Pons (tissue), 1 donor: ENCODE data around the gene TUBB.
"Not testable (repeated sequence)": the region's sequence is repeated elsewhere in the genome, so short reads cannot be mapped to it uniquely, and the experiment has no call there.

Source experiments
- DNase-seq: peaks from one replicate; pipeline ENCODE4 v3.0.0-alpha.2; 2016; ENCODE audit warnings: low spot score

TUBB gene

GRCh38 chr6:30761791-30762429 is 41.8 kb downstream of the TUBB start:
- no peak for DNase-seq

- no peak for DNase-seq
Measured at GRCh38 chr6:30763155-30763617, 43.0 kb downstream of the TUBB start.

DNA sequence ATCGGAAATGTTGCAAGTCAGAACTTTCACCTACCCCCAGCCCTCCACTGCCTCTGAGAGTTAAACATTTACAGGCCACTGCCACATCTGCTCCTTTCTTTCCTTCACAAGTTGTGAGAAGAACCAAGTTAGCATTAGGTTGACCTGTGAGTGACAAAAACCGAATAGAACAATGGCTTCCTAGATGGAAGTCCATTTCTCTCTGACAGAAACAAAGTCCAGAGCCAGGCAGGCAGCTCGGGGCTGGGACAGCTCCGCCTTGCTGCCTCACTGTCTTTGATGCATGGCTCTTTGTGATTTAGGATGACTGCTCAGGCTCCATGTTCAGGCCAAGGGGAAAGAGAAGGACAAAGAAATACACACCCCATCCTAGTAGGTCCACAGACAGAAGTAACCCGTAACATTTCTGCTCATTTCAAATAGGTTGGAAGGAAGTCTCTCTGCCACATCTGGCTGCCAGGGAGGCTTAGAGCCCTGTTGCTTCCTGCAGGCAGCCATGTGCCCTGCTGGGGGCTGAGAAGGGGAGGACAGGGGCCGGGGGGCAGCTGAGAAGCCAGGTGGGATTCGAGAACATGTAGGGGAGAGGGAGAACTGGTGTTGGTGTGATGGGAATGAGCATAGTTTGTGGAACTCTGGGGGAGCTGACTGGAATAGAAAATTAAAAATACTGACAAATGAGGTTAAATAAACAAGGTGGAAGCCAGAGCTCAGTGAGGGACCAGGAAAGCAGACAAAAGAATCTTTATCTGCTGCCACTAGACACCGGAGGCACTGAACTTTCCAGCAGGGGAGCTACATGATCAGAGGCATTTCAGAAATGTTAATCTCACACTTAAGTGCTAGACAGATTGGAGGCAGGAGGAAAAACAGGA is 43.7 kb downstream of the TUBB start:
- DNase-seq, result no peak

DNA sequence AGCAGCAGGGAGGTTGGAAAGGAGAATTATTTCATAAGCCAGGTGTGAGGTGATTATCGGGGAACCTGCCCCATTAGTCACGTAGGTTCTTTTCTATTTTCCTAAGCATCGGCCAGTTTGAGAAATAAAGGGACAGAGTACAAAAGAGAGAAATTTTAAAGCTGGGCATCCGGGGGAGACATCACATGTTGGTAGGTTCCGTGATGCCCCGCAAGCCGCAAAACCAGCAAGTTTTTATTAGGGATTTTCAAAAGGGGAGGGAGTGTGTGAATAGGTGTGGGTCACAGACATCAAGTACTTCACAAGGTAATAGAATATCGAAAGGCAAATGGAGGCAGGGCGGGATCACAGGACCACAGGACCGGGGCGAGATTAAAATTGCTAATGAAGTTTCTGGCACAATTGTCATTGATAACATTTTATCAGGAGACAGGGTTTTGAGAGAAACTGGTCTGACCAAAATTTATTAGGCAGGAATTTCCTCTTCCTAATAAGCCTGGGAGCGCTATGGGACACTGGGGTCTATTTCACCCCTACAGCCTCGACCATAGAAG is 44.4 kb downstream of the TUBB start:
- not testable (repeated sequence) for DNase-seq

GRCh38 chr6:30765495-30765894 is 45.3 kb downstream of the TUBB start:
- DNase-seq, result not testable (repeated sequence)

DNA sequence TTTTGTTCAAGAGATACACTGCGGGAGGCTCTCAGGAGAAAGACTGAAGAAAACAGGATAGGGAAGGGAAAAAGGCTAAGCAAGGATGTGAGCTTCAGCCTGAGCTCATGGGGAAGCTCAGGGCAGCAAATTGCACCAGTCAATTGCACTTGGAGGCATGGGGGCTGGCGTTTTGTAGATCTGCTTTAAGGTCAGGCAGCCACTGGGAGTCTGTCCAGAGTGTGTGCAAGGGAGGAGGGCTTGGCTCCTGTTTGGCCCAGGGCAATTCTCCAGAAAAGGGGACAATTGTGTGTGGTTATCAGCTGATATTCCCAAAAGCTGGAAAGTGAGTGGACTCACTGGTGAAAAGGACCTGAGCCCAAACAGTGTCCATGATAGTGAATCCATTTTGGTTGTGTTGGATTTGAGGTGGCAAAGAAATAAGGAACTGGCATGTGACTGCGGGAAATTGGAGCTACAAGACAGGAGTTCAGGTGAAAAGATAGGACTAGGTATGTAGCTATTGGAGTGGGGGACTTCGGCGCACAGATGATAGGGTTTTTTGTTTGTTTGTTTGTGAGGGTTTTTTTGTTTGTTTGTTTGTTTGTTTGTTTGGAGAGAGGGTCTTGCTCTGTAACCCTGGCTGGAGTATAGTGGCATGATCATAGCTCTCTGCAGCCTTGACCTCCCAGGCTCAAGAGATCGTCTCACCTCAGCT is 46.5 kb downstream of the TUBB start:
- no peak for DNase-seq

- no peak for DNase-seq
Measured at GRCh38 chr6:30767158-30767943, 47.2 kb downstream of the TUBB start.

DNA sequence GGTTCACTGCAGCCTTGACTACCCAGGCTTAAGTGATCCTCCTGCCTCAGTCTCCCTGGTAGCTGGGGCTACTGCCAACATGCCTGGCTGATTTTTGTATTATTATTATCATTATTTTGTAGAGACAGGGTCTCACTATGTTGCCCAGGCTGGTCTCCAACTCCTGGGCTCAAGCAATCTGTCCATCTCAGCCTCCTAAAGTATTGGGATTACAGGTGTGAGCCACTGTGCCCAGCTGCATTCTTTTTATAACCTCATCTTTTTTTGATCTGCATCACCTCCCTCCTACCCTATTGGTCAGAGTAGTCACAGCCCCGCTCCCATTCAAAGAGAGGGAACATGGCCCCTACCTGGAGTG is 47.8 kb downstream of the TUBB start:
- DNase-seq, result no peak

DNA sequence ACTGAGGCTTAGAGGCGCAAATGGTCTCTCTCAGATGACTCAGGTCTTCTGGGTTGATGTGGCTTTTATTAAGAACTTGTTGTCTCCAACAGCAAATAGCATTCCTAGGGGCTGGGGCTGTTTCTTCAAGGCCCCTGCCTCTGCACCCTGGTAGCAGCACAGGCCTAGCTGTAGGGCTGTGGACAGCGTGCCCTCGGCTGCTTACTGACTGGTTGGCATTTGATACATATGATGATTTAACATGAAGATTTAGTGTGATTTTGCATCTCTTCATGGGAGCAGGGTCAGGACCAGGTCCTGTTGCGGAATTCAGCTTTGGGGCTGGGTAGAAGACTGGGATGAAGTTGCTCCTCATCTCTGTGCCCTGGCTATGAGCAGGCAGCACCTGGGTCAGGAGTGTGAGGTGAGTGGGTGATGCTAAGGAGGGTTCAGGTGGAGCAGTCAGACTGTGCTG is 48.5 kb downstream of the TUBB start:
- DNase-seq, result no peak

- DNase-seq, result no peak
Measured at GRCh38 chr6:30769088-30769852, 49.1 kb downstream of the TUBB start.

- DNase-seq, result no peak
Measured at GRCh38 chr6:30769853-30770524, 49.8 kb downstream of the TUBB start.

DNA sequence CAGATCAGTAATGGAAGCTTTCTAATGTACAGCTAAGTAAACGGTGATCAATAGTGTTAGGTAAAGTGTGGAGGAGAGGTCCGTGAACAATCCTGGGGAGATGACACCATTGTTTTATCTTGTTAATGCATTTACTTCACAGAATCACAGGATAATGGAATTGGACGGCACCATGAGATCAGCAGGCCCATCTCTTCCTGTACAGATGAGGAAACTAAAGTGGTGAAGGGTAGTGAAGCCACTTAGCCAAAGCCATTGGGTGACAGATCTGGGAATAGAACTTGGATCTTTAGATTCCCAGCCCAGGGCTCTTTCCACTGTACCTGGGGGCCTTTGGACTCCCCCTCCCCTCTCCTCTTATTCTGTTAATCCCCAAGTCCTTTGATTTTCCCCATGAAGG is 50.4 kb downstream of the TUBB start:
- DNase-seq, result no peak

GRCh38 chr6:30774701-30775100 is 54.5 kb downstream of the TUBB start:
- no peak for DNase-seq
